GM10847 (cell line): ENCODE measurements around the gene CXCR6.

Source experiments
- POLR2A ChIP-seq: IDR thresholded peaks from 2 replicates; pipeline ENCODE4 v1.6.1; 2011; ENCODE audit not compliant: insufficient read length; ENCODE audit errors: extremely low read depth

Gene CXCR6

DNA sequence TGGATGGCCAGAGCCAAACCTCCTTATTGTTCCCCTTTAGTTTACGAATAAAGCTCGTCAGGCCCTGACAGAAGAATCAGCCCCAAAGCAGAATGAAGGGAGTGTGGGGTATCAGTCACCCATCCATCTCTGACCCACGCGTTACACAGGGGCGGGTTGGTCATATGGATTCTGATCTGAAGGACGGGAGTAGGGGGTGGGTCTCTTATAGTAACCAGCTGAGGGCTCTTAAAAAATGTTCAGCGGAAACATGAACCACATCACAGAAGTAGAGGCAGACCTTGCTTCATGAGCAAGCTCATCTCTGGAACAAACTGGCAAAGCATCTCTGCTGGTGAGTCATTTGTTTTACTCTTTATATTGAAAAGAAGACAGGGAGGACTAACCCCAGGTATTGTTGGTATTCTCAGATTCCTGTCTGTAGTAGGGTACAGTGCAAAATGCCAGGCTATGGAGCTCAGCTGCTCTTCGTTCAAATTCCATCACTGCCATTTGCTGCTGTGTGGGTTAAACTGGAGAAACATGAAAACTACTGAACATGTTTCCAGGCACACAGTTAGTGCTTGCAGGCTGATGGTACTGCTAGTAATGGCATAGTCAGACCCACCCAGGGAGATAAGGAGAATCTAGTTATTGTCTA lies at the start of gene CXCR6:
Gene CXCR6, plus strand, starts transcription at position 258 of the 640 bp plus-strand sequence. CDS start 3,018 bp downstream, outside the sequence.
- no peak for TF ChIP-seq POLR2A

DNA sequence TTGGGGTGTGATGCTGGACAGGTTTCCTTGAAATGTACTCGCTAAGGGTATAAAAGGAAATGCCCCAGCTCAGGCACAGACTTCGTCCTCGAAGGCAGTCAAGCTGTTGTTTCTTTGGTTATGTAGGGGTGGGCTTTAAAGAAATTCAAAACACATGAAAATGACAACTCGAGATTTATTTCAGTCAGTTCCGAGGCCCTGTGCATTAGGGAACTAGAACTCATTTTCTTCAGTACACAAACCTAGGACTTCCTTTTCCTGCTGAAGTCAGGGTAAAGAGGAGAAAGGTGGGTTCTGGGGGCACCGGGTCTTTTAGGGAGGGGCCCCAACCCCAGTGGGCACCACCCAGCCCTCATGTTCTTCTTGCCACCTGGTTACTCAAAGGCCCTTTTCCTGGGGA lies 49.2 kb upstream of the CXCR6 start:
- no peak for TF ChIP-seq POLR2A

- no peak for TF ChIP-seq POLR2A
Measured at GRCh38 chr3:45895686-45896468, 47.4 kb upstream of the CXCR6 start.

- TF ChIP-seq POLR2A = no peak
Measured at GRCh38 chr3:45896956-45897355, 46.3 kb upstream of the CXCR6 start.

- no peak for TF ChIP-seq POLR2A
Measured at GRCh38 chr3:45904931-45905330, 38.3 kb upstream of the CXCR6 start.

DNA sequence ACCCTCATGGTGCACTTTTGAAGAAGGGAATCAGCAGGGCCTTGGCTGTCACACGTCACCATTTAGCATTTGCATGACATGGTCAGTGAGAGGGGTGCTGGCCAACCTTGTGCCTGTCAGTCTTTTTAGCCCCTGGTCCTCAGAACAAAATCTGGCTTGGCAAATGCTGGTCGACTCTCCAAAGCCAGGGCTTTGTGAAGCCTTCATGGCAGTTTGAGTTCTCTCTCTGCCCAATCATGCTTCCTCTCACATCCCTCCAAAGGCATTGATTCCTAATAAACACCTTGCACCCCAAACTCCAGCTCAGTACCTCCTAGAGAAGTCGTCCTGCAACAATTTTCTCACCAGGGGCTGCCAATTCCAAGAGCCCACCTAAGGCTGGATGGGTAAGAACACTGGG lies 37.5 kb upstream of the CXCR6 start:
- TF ChIP-seq POLR2A = no peak

DNA sequence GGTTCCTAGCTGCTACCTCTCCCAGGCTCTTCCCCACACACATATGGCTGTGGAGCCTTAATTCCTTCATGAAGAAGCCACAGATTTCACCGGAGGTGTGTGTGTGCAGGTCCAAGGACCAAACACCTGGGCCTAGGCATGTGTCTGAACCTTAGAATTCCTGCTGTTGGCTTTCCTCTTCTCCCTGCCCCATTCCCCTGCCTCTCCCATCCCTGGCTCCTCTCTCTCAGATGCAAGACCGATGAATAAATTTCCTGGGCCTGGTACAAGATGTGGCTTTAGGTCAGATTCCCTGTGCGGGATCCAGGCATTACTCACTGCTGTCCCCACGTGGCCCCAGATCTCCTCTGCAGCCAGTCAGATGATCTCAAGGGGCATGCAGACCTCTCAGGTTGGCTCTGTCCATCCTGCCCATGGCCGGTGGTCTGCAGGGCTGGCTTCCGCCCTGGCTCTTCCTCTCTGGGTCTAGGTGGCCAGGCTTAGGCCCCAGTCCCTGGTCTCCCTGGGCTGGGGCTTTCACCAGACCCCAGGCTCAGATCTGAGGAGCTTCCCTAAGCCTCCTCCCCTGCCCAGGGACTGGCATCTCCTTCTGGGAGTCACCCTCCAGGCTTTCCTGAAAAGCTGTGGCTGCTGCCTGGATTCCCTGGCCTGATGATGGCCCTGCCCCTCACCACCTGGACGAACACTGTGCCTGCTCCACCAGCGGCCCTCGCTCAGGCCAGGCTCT lies 36.4 kb upstream of the CXCR6 start:
- no peak for TF ChIP-seq POLR2A

DNA sequence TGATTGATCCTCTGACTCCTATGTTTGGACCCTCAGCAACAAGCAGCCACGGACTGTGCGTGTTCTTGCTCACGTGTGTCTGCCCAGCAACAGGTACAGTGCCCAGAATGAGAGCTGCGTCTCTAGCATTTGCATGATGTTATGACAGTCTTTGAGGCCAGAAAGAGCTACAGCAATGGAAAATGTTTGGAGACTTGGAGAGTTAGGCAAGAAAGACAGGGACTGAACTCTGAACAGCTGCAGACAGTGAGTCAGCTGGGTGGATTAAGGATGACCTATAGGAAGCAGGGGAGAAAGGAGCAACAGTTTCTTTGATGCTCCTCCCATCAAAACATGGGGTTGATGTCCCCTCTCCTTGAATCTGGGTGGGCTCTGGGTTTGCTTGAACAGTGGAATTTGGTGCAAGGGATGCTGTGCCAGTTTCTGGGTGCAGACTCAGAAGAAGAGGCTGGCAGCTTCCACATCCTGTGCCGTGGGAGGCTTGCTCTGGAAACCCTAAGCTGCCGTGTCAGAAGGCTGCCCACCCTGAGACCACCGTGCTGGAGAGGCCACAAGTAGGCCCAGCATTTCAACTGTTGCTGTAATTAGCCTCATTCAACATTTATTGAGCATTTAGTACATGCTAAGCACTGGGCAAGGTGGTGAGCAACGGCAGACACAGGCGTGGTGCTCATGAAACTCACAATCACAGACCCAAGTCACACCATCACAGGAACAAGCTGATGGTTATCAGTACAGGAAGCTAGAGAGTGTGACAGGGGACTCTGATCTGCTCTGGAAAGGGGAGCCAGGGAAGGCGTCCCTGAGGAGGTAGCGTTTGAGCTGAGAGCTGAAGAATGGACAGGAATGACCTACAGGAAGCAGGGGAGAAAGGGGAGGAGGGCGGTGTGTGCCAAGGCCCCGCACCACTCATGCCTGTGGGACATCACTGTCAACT lies 35.2 kb upstream of the CXCR6 start:
- TF ChIP-seq POLR2A = no peak

DNA sequence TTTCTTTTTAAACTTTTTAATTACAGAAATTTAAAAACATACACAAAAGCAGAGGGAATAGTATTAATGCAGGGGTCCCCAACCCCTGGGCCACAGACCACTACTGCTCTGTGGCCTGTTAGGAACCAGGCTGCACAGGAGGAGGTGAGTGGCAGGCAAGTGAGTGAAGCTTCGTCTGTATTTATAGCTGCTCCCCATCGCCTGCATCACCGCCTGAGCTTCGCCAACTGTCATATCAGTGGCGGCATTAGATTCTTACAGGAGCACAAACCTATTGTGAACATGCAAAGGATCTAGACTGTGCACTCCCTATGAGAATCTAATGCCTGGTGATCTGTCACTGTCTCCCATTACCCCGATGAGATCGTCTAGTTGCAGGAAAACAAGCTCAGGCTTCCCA lies 34.5 kb upstream of the CXCR6 start:
- no peak for TF ChIP-seq POLR2A

- no peak for TF ChIP-seq POLR2A
Measured at GRCh38 chr3:45909542-45909941, 33.7 kb upstream of the CXCR6 start.

DNA sequence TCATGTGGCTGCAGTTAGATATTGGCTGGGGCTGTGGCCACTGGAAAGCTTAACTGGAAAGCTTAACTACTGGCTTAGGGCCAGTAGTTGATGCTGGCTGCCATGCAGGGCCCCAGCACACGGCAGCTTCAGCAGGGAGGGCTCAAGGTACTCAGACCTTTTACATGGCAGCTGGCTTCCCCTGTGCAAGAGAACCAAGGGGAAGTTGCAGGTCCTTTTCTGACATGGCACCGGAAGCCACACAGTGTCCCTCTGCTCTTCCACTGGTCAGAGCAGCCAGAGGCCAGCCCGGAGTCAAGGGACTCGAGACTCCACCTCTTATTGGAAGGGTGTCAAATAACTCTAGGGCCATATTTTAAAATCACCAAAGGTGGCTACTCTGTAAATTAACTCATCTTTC lies 32.4 kb upstream of the CXCR6 start:
- TF ChIP-seq POLR2A = no peak

- TF ChIP-seq POLR2A = no peak
Measured at GRCh38 chr3:45911511-45912226, 31.6 kb upstream of the CXCR6 start.

DNA sequence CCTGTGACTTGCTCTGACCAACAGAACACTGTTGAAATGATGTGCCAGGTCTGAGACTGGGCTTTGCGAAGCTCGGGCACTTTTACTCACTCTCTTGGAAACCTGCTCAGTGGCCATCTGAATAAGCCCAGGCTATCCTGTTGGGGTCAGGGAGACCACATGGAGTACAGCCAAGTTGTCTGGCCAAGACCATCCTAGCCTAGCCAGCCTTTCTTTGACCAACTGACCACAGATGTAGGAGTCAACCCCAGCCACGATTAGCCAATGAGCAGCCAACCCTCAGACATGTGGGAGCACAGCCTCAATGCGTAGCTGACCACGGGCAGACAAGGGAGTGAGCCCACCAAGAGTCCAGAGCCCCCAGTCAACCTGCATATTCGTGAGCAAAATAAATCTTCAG lies 30.8 kb upstream of the CXCR6 start:
- TF ChIP-seq POLR2A = no peak

DNA sequence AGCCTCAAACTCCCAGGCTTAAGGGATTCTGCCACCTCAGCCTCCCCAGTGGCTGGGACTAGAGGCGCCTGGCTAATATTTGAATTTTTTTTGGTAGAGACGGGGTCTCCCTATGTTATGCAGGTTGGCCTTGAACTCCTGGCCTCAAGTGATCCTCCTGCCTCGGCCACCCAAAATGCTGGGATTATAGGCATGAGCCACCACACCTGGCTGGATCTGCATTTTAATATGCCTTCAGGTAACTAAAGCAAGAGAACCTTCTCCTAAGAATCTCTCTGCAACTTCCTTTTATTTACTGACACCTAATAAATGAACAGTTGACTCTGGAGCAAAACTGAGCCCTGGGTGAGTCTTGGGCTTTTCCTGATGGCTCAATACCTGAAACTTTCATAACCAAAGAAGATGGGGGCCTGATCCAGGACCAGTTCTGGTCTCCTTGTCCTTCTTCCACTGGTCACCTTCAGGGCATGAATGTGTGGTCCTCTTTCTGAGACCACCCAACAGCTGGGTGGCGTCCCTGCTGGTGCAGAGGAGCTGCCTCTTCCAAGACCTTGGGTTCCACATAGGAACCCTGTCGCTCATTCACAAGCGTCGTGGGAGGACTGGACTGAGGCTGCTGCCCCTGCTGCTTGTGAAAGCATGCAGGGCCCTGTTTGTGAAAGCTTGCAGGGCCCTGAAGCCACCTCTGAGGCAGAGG lies 28.8 kb upstream of the CXCR6 start:
- no peak for TF ChIP-seq POLR2A
